Hepatocyte (in vitro differentiated cells): ENCODE results near the gene DOCK1. TPM values are rescaled to one million over a fixed set of nuclear protein-coding genes. Genes with fewer than 3 reads are reported as not detected.
A peak's percentile ranks its signal among the peaks of the same experiment; 100 is the strongest.

Experiments used
- DNase-seq: peaks from one replicate; pipeline ENCODE4 v3.0.0-alpha.2; 2016; ENCODE audit warnings: low spot score
- H2AFZ ChIP-seq: fragments of 200-600 bp; sonication (generic); 2 replicates; pipeline ENCODE4 v1.6.0; 2016; ENCODE audit warnings: antibody characterized with exemption, mild to moderate bottlenecking
- H3K27ac ChIP-seq: fragments of 200-600 bp; sonication (generic); 2 replicates; pipeline ENCODE4 v1.5.1; 2016; ENCODE audit warnings: mild to moderate bottlenecking
- H3K27me3 ChIP-seq: fragments of 200-600 bp; sonication (generic); 2 replicates; pipeline ENCODE4 v1.6.1; 2016
- H3K36me3 ChIP-seq: fragments of 200-600 bp; sonication (generic); replicated peaks from 2 replicates; pipeline ENCODE4 v1.5.1; 2016; ENCODE audit warnings: low read depth; ENCODE audit not compliant: insufficient read depth
- H3K4me1 ChIP-seq: fragments of 200-600 bp; sonication (generic); 2 replicates; pipeline ENCODE4 v1.5.1; 2016; ENCODE audit warnings: mild to moderate bottlenecking, moderate library complexity; ENCODE audit not compliant: insufficient read depth
- H3K4me2 ChIP-seq: fragments of 200-600 bp; sonication (generic); 2 replicates; pipeline ENCODE4 v1.6.0; 2016
- H3K4me3 ChIP-seq: fragments of 200-600 bp; sonication (generic); 2 replicates; pipeline ENCODE4 v1.5.1; 2016; ENCODE audit warnings: mild to moderate bottlenecking
- H3K79me2 ChIP-seq: fragments of 200-600 bp; sonication (generic); 2 replicates; pipeline ENCODE4 v1.6.0; 2017; ENCODE audit warnings: mild to moderate bottlenecking
- H3K9me2 ChIP-seq: fragments of 200-600 bp; sonication (generic); replicated peaks from 2 replicates; pipeline ENCODE4 v1.6.0; 2017; ENCODE audit warnings: mild to moderate bottlenecking; ENCODE audit not compliant: insufficient read depth
- H3K9me3 ChIP-seq: fragments of 200-600 bp; sonication (generic); 2 replicates; pipeline ENCODE4 v1.5.1; 2016; ENCODE audit warnings: low read depth, mild to moderate bottlenecking
- H4K20me1 ChIP-seq: fragments of 200-600 bp; sonication (generic); 2 replicates; pipeline ENCODE4 v1.6.0; 2016; ENCODE audit warnings: mild to moderate bottlenecking; ENCODE audit not compliant: insufficient read depth, poor library complexity, severe bottlenecking
- EZH2 ChIP-seq: fragments of 200-600 bp; sonication (generic); IDR thresholded peaks from 2 replicates; pipeline ENCODE4 v1.6.1; 2016; ENCODE audit warnings: antibody characterized with exemption, mild to moderate bottlenecking, borderline replicate concordance
- EZH2phosphoT487 ChIP-seq: fragments of 200-600 bp; sonication (generic); IDR thresholded peaks from one replicate; pipeline ENCODE4 v1.6.1; 2018; ENCODE audit warnings: antibody characterized with exemption, mild to moderate bottlenecking, low read depth, moderate library complexity; ENCODE audit not compliant: unreplicated experiment, severe bottlenecking
- WGBS: methylation state at CpG from one replicate; pipeline ENCODE4 v1.1.6; 2016; ENCODE audit warnings: low lambda C conversion rate; ENCODE audit errors: missing lambda C conversion rate; 5-methylcytosine and 5-hydroxymethylcytosine counted together
- polyA plus RNA-seq: library from polyadenylated mRNA; unstranded; fragments of >200 nt; fragmentation: Nextera tagmentation; extraction: Ambion mirVana; gene quantifications from 2 replicates; pipeline ENCODE4 v1.2.1, GENCODE V29; 2016
- total RNA-seq: library from RNA; depleted of rRNA; stranded (reverse); fragments of >200 nt; gene quantifications from 2 replicates; pipeline ENCODE4 v1.2.3, GENCODE V29; 2014
- TF ChIP-seq, protein P1 (sequence below): fragments of 200-600 bp; sonication (generic); IDR thresholded peaks from 2 replicates; pipeline ENCODE4 v1.5.1; 2016; ENCODE audit warnings: antibody characterized with exemption, mild to moderate bottlenecking; ENCODE audit not compliant: poor library complexity

The DOCK1 gene
- total and polyA plus RNA-seq, 2 experiments from 2014 or later = 16.0 to 55.5 TPM

GRCh38 chr10:127279334-127279774 lies 374.1 kb downstream of the DOCK1 start:
- Histone ChIP-seq H3K9me3 (no peaks in the 10 kb centered on the region), H3K36me3 (no peaks in the 10 kb centered on the region), H2AFZ (no peak overlapping the region), H3K79me2 (no peaks in the 10 kb centered on the region), H3K27ac (peak overlapping the region; percentile 78), H3K9me2 (no peaks in the 10 kb centered on the region), H3K4me1 (peaks cover 9% of the 10 kb centered on the region), H4K20me1 (no peaks in the 10 kb centered on the region), H3K27me3 (no peaks in the 10 kb centered on the region), H3K4me2 (peak overlapping the region; percentile 7), H3K4me3 (no peak overlapping the region)
- WGBS = 55% methylated on average over 5 of the region's 5 CpGs
- TF ChIP-seq EZH2 = no peak
- no peak for TF ChIP-seq EZH2phosphoT487
- TF ChIP-seq, protein P1, sequence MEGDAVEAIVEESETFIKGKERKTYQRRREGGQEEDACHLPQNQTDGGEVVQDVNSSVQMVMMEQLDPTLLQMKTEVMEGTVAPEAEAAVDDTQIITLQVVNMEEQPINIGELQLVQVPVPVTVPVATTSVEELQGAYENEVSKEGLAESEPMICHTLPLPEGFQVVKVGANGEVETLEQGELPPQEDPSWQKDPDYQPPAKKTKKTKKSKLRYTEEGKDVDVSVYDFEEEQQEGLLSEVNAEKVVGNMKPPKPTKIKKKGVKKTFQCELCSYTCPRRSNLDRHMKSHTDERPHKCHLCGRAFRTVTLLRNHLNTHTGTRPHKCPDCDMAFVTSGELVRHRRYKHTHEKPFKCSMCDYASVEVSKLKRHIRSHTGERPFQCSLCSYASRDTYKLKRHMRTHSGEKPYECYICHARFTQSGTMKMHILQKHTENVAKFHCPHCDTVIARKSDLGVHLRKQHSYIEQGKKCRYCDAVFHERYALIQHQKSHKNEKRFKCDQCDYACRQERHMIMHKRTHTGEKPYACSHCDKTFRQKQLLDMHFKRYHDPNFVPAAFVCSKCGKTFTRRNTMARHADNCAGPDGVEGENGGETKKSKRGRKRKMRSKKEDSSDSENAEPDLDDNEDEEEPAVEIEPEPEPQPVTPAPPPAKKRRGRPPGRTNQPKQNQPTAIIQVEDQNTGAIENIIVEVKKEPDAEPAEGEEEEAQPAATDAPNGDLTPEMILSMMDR = no peak
- peak; percentile 53 for DNase-seq

GRCh38 chr10:127280446-127280845 lies 375.2 kb downstream of the DOCK1 start:
- H4K20me1 ChIP-seq = no peaks in the 10 kb centered on the region
- H3K27me3 ChIP-seq = no peaks in the 10 kb centered on the region
- peaks cover 9% of the 10 kb centered on the region for H3K4me1 ChIP-seq
- no peaks in the 10 kb centered on the region for H3K9me3 ChIP-seq
- H3K4me2 ChIP-seq = no peak overlapping the region
- H3K36me3 ChIP-seq = no peaks in the 10 kb centered on the region
- H3K27ac ChIP-seq = no peak overlapping the region
- H3K9me2 ChIP-seq = no peaks in the 10 kb centered on the region
- 96% methylated on average over 4 of the region's 4 CpGs for WGBS
- H2AFZ ChIP-seq = no peak overlapping the region
- H3K79me2 ChIP-seq = no peaks in the 10 kb centered on the region
- TF ChIP-seq EZH2phosphoT487 = no peak
- TF ChIP-seq EZH2 = no peak
- TF ChIP-seq, protein P1 = no peak
- no peak for DNase-seq
- H3K4me3 ChIP-seq = no peak overlapping the region

GRCh38 chr10:127283017-127283416 lies 377.8 kb downstream of the DOCK1 start:
- no peak for TF ChIP-seq EZH2phosphoT487
- TF ChIP-seq EZH2 = no peak
- TF ChIP-seq, protein P1 = no peak
- 98% methylated on average over 4 of the region's 4 CpGs for WGBS
- DNase-seq = no peak
- Histone ChIP-seq H4K20me1 (no peaks in the 10 kb centered on the region), H3K9me2 (no peaks in the 10 kb centered on the region), H3K27ac (no peak overlapping the region), H3K9me3 (peaks cover 6% of the 10 kb centered on the region), H3K4me1 (peaks cover 9% of the 10 kb centered on the region), H2AFZ (no peak overlapping the region), H3K79me2 (no peaks in the 10 kb centered on the region), H3K4me2 (no peak overlapping the region), H3K4me3 (no peak overlapping the region), H3K27me3 (no peaks in the 10 kb centered on the region), H3K36me3 (no peaks in the 10 kb centered on the region)

- Histone ChIP-seq H4K20me1 (no peaks in the 10 kb centered on the region), H3K4me1 (peaks cover 5% of the 10 kb centered on the region), H3K9me2 (no peaks in the 10 kb centered on the region), H3K27ac (no peak overlapping the region), H3K79me2 (no peaks in the 10 kb centered on the region), H2AFZ (no peak overlapping the region), H3K36me3 (no peaks in the 10 kb centered on the region), H3K4me3 (no peak overlapping the region), H3K4me2 (no peak overlapping the region), H3K27me3 (no peaks in the 10 kb centered on the region), H3K9me3 (peaks cover 10% of the 10 kb centered on the region)
- no peak for TF ChIP-seq EZH2
- TF ChIP-seq, protein P1 = no peak
- TF ChIP-seq EZH2phosphoT487 = no peak
- no peak for DNase-seq
- 84% methylated on average over 3 of the region's 3 CpGs for WGBS
These were observed 378.3 kb downstream of the DOCK1 start for GRCh38 chr10:127283576-127283975.
